ENCODE measurements around the gene LIMD2.

The LIMD2 gene

GRCh38 chr17:63701868-63702720 lies 2.2 kb upstream of the LIMD2 start:
- no peak for DNase-seq (ENCODE audit: low read depth)
- H3K4me3 ChIP-seq (replicated peaks; ENCODE audit: low read depth, low read length): no peak overlapping the region
- TF ChIP-seq, protein P1, sequence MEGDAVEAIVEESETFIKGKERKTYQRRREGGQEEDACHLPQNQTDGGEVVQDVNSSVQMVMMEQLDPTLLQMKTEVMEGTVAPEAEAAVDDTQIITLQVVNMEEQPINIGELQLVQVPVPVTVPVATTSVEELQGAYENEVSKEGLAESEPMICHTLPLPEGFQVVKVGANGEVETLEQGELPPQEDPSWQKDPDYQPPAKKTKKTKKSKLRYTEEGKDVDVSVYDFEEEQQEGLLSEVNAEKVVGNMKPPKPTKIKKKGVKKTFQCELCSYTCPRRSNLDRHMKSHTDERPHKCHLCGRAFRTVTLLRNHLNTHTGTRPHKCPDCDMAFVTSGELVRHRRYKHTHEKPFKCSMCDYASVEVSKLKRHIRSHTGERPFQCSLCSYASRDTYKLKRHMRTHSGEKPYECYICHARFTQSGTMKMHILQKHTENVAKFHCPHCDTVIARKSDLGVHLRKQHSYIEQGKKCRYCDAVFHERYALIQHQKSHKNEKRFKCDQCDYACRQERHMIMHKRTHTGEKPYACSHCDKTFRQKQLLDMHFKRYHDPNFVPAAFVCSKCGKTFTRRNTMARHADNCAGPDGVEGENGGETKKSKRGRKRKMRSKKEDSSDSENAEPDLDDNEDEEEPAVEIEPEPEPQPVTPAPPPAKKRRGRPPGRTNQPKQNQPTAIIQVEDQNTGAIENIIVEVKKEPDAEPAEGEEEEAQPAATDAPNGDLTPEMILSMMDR (IDR thresholded peaks at IDR 0.05; ENCODE audit: low read length, missing control alignments): no peak

- H3K4me3 ChIP-seq (replicated peaks; ENCODE audit: low read depth, low read length): no peak overlapping the region
- TF ChIP-seq, protein P1 (IDR thresholded peaks at IDR 0.05; ENCODE audit: low read length, missing control alignments): no peak
- no peak for DNase-seq (ENCODE audit: low read depth)
These were observed 1.5 kb upstream of the LIMD2 start for GRCh38 chr17:63701456-63701820.

GRCh38 chr17:63700528-63701455 lies 867 bp upstream of the LIMD2 start:
- TF ChIP-seq, protein P1 (IDR thresholded peaks at IDR 0.05; ENCODE audit: low read length, missing control alignments): no peak
- DNase-seq (ENCODE audit: low read depth): peak; percentile 63
- H3K4me3 ChIP-seq (replicated peaks; ENCODE audit: low read depth, low read length): peak overlapping the region; percentile 40

DNA sequence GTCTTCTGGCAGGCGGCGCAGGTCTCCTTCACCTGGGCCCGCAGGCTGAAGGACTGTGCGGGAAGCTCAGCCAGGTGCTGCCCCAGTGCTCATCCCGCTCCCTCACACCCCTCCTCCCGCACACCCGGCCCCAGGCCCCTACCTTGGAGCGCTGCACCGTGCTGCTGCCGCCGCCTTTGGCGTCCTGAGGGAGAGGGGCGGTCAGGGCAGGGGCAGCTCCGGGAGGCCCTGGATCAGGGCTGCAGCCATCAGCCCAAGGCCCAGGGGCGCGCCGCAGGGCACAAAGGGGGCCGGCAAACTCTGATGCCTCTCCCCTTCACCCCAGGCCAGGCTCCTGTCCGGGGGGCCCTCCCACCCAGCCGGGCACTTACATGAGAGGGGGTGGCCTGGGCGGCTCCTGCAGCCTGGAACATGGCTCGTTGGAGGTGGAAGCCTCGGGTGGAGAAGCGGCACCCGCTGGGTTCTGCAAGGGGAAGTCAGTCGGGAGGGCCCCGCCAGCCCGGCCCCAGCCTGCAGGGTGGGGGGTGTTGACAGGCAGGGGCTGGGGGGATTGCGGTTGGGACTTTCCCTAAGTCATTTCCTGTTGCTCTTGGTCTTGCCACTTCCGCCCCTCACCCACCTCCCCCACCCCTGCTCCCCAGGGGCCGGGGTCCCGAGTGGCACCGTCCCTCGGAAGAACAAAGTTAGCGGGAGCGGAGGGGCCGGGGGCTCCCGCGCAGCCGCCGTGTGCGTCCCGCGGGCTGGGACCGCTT lies 863 bp downstream of the LIMD2 start:
- TF ChIP-seq, protein P1 (IDR thresholded peaks at IDR 0.05; ENCODE audit: low read length, missing control alignments): no peak
- H3K4me3 ChIP-seq (replicated peaks; ENCODE audit: low read depth, low read length): peak overlapping the region; percentile 57
- peak; percentile 48 for DNase-seq (ENCODE audit: low read depth)

GRCh38 chr17:63698381-63698885 lies 1.5 kb downstream of the LIMD2 start:
- H3K4me3 ChIP-seq (replicated peaks; ENCODE audit: low read depth, low read length): peak overlapping the region; percentile 57
- no peak for DNase-seq (ENCODE audit: low read depth)

More at GRCh38 chr17:63698381-63698885, 1.5 kb downstream of the LIMD2 start:
- TF ChIP-seq, protein P1 (IDR thresholded peaks at IDR 0.05; ENCODE audit: low read length, missing control alignments): no peak
